HepG2 (cell line): ENCODE measurements around the gene PGPEP1. TPM values are rescaled to one million over a fixed set of nuclear protein-coding genes. Genes with fewer than 3 reads are reported as not detected.

Source experiments
- ATAD3A ChIP-seq: sonication (generic); formaldehyde crosslinking; IDR thresholded peaks from 2 replicates; pipeline ENCODE4 v1.4.0; 2020; ENCODE audit warnings: missing genetic modification reagents
- HHEX ChIP-seq: IDR thresholded peaks from 2 replicates; pipeline ENCODE4 v1.6.1; 2016; ENCODE audit warnings: control low read depth
- NFE2L1 ChIP-seq: sonication (generic); formaldehyde crosslinking; IDR thresholded peaks from 2 replicates; pipeline ENCODE4 v1.4.0; 2020; ENCODE audit warnings: missing genetic modification reagents, mild to moderate bottlenecking, borderline replicate concordance
- RFX1 ChIP-seq: fragments of 450-650 bp; IDR thresholded peaks from 2 replicates; pipeline ENCODE4 v1.6.1; 2017
- RFXAP ChIP-seq: sonication (generic); formaldehyde crosslinking; IDR thresholded peaks from 2 replicates; pipeline ENCODE4 v1.4.0; 2020; ENCODE audit warnings: missing genetic modification reagents, borderline replicate concordance
- TP53 ChIP-seq: sonication (generic); formaldehyde crosslinking; conservative IDR thresholded peaks from 2 replicates; pipeline ENCODE4 v1.4.0; 2020; ENCODE audit warnings: missing genetic modification reagents
- ZBTB38 ChIP-seq: sonication (generic); formaldehyde crosslinking; IDR thresholded peaks from 2 replicates; pipeline ENCODE4 v1.5.1; 2020; ENCODE audit warnings: mild to moderate bottlenecking, missing genetic modification reagents
- ZNF333 ChIP-seq: sonication (generic); formaldehyde crosslinking; IDR thresholded peaks from 2 replicates; pipeline ENCODE4 v1.4.0; 2020; ENCODE audit warnings: mild to moderate bottlenecking, missing genetic modification reagents, borderline replicate concordance
- ZNF367 ChIP-seq: sonication (generic); formaldehyde crosslinking; IDR thresholded peaks from 2 replicates; pipeline ENCODE4 v1.4.0; 2020; ENCODE audit warnings: missing genetic modification reagents, borderline replicate concordance
- ZNF451 ChIP-seq: sonication (generic); formaldehyde crosslinking; IDR thresholded peaks from 2 replicates; pipeline ENCODE4 v1.5.0; 2020; ENCODE audit warnings: mild to moderate bottlenecking, missing genetic modification reagents
- polyA plus RNA-seq, 8 experiments: library from polyadenylated mRNA; depleted of rRNA in 3 of 8; stranded (reverse) in 7 of 8; unstranded in 1 of 8; fragments of >200 nt; fragmentation: Illumina TruSeq in 4 of 8; extraction: Trizol in 4 of 8; gene quantifications; 2 replicates each; pipeline versions ENCODE4 v1.2.1 to v1.2.3, GENCODE V29; 2011 to 2016; ENCODE audit warnings: low read depth in 4 of 8, missing spikeins in 1 of 8, mixed read lengths in 1 of 8; ENCODE audit not compliant: insufficient read depth in 1 of 8
- total RNA-seq, 5 experiments: library from RNA; depleted of rRNA; stranded (reverse); fragments of >200 nt; fragmentation: Illumina TruSeq; extraction: Trizol; gene quantifications; 2 replicates each; pipeline ENCODE4 v1.2.3, GENCODE V29; 2016; ENCODE audit warnings: low read depth in 1 of 5
- TF ChIP-seq, protein P1 (sequence below): IDR thresholded peaks from 2 replicates; pipeline ENCODE4 v1.6.1; 2016; ENCODE audit warnings: control low read depth
- TF ChIP-seq, protein P2 (sequence below): sonication (generic); formaldehyde crosslinking; IDR thresholded peaks from 2 replicates; pipeline ENCODE4 v1.8.0; 2022; ENCODE audit warnings: mild to moderate bottlenecking, missing genetic modification reagents, moderate library complexity
- TF ChIP-seq, protein P3 (sequence below): sonication (generic); formaldehyde crosslinking; IDR thresholded peaks from 2 replicates; pipeline ENCODE4 v1.8.0; 2022; ENCODE audit warnings: mild to moderate bottlenecking, missing genetic modification reagents; ENCODE audit not compliant: insufficient replicate concordance
- TF ChIP-seq, protein P4 (sequence below): sonication (generic); formaldehyde crosslinking; IDR thresholded peaks from 2 replicates; pipeline ENCODE4 v1.4.0; 2020; ENCODE audit warnings: missing genetic modification reagents, mild to moderate bottlenecking, borderline replicate concordance
- TF ChIP-seq, protein P5 (sequence below): IDR thresholded peaks from 2 replicates; pipeline ENCODE4 v1.6.1; 2016; ENCODE audit warnings: low read depth, missing genetic modification reagents, missing compliant biosample characterization

The PGPEP1 gene
- total and polyA plus RNA-seq, 2 of the 13 experiments (the other 11 are each of a cell fraction or from before 2014, with no cell fraction given) = 53.1 to 56.6 TPM

DNA sequence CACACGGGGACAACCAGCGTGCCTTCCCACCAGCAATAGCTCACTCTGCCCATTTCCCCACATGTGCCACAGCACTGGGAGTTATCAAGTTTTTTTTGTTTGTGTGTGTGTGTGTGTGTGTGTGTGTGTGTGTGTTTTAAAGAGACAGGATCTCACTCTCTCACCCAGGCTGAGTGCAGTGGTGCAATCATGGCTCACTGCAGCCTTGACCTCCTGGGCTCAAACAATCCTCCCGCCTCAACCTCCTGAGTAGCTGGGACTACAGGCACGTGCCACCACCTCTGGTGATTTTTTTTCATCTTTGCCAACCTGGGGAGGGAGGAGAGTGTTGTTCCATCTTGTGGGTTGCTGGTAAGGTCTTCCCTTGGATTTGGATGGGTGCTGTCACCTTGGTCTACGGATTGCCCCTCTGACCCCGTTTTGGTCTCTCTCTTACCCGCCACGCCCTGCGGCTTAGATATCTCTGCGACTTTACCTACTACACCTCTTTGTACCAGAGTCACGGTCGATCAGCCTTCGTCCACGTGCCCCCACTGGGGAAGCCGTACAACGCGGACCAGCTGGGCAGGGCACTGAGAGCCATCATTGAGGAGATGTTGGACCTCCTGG, 22.6 kb downstream of the PGPEP1 start (continued):
- TF ChIP-seq HHEX (CRISPR knock-in tag) = no peak
- peak; percentile 96 for TF ChIP-seq ZBTB38 (CRISPR knock-in tag)
- TF ChIP-seq, protein P1, sequence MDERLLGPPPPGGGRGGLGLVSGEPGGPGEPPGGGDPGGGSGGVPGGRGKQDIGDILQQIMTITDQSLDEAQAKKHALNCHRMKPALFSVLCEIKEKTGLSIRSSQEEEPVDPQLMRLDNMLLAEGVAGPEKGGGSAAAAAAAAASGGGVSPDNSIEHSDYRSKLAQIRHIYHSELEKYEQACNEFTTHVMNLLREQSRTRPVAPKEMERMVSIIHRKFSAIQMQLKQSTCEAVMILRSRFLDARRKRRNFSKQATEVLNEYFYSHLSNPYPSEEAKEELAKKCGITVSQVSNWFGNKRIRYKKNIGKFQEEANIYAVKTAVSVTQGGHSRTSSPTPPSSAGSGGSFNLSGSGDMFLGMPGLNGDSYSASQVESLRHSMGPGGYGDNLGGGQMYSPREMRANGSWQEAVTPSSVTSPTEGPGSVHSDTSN (CRISPR knock-in tag) = no peak
- TF ChIP-seq ZNF333 = 0 out of 2 replicates have a peak, but pooled peaks have one; percentile 75
- TF ChIP-seq TP53 (CRISPR knock-in tag) = peak; percentile 81; the same call in 1 of the 2 replicates
- no peak for TF ChIP-seq ZNF451
- TF ChIP-seq, protein P2, sequence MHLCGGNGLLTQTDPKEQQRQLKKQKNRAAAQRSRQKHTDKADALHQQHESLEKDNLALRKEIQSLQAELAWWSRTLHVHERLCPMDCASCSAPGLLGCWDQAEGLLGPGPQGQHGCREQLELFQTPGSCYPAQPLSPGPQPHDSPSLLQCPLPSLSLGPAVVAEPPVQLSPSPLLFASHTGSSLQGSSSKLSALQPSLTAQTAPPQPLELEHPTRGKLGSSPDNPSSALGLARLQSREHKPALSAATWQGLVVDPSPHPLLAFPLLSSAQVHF (CRISPR knock-in tag) = no peak
- TF ChIP-seq, protein P3, sequence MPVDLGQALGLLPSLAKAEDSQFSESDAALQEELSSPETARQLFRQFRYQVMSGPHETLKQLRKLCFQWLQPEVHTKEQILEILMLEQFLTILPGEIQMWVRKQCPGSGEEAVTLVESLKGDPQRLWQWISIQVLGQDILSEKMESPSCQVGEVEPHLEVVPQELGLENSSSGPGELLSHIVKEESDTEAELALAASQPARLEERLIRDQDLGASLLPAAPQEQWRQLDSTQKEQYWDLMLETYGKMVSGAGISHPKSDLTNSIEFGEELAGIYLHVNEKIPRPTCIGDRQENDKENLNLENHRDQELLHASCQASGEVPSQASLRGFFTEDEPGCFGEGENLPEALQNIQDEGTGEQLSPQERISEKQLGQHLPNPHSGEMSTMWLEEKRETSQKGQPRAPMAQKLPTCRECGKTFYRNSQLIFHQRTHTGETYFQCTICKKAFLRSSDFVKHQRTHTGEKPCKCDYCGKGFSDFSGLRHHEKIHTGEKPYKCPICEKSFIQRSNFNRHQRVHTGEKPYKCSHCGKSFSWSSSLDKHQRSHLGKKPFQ (CRISPR knock-in tag) = no peak
- no peak for TF ChIP-seq RFXAP
- no peak for TF ChIP-seq ATAD3A (CRISPR knock-in tag)
- no peak for TF ChIP-seq RFX1
- TF ChIP-seq, protein P4, sequence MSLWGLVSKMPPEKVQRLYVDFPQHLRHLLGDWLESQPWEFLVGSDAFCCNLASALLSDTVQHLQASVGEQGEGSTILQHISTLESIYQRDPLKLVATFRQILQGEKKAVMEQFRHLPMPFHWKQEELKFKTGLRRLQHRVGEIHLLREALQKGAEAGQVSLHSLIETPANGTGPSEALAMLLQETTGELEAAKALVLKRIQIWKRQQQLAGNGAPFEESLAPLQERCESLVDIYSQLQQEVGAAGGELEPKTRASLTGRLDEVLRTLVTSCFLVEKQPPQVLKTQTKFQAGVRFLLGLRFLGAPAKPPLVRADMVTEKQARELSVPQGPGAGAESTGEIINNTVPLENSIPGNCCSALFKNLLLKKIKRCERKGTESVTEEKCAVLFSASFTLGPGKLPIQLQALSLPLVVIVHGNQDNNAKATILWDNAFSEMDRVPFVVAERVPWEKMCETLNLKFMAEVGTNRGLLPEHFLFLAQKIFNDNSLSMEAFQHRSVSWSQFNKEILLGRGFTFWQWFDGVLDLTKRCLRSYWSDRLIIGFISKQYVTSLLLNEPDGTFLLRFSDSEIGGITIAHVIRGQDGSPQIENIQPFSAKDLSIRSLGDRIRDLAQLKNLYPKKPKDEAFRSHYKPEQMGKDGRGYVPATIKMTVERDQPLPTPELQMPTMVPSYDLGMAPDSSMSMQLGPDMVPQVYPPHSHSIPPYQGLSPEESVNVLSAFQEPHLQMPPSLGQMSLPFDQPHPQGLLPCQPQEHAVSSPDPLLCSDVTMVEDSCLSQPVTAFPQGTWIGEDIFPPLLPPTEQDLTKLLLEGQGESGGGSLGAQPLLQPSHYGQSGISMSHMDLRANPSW (CRISPR knock-in tag) = no peak
- TF ChIP-seq NFE2L1 (CRISPR knock-in tag) = no peak
- no peak for TF ChIP-seq ZNF367
- TF ChIP-seq, protein P5, sequence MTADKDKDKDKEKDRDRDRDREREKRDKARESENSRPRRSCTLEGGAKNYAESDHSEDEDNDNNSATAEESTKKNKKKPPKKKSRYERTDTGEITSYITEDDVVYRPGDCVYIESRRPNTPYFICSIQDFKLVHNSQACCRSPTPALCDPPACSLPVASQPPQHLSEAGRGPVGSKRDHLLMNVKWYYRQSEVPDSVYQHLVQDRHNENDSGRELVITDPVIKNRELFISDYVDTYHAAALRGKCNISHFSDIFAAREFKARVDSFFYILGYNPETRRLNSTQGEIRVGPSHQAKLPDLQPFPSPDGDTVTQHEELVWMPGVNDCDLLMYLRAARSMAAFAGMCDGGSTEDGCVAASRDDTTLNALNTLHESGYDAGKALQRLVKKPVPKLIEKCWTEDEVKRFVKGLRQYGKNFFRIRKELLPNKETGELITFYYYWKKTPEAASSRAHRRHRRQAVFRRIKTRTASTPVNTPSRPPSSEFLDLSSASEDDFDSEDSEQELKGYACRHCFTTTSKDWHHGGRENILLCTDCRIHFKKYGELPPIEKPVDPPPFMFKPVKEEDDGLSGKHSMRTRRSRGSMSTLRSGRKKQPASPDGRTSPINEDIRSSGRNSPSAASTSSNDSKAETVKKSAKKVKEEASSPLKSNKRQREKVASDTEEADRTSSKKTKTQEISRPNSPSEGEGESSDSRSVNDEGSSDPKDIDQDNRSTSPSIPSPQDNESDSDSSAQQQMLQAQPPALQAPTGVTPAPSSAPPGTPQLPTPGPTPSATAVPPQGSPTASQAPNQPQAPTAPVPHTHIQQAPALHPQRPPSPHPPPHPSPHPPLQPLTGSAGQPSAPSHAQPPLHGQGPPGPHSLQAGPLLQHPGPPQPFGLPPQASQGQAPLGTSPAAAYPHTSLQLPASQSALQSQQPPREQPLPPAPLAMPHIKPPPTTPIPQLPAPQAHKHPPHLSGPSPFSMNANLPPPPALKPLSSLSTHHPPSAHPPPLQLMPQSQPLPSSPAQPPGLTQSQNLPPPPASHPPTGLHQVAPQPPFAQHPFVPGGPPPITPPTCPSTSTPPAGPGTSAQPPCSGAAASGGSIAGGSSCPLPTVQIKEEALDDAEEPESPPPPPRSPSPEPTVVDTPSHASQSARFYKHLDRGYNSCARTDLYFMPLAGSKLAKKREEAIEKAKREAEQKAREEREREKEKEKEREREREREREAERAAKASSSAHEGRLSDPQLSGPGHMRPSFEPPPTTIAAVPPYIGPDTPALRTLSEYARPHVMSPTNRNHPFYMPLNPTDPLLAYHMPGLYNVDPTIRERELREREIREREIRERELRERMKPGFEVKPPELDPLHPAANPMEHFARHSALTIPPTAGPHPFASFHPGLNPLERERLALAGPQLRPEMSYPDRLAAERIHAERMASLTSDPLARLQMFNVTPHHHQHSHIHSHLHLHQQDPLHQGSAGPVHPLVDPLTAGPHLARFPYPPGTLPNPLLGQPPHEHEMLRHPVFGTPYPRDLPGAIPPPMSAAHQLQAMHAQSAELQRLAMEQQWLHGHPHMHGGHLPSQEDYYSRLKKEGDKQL (CRISPR knock-in tag) = no peak
